GM20000 (cell line): Measurements from ENCODE around the gene DGAT2L6.

Source experiments
- DNase-seq: peaks from one replicate; pipeline ENCODE4 v3.0.0; 2012; ENCODE audit warnings: low spot score
- TF ChIP-seq, protein P1 (sequence below): IDR thresholded peaks from 2 replicates; pipeline ENCODE4 v1.5.1; 2012; ENCODE audit warnings: mild to moderate bottlenecking, control low read depth; ENCODE audit errors: extremely low read depth, missing control alignments

The DGAT2L6 gene

DNA sequence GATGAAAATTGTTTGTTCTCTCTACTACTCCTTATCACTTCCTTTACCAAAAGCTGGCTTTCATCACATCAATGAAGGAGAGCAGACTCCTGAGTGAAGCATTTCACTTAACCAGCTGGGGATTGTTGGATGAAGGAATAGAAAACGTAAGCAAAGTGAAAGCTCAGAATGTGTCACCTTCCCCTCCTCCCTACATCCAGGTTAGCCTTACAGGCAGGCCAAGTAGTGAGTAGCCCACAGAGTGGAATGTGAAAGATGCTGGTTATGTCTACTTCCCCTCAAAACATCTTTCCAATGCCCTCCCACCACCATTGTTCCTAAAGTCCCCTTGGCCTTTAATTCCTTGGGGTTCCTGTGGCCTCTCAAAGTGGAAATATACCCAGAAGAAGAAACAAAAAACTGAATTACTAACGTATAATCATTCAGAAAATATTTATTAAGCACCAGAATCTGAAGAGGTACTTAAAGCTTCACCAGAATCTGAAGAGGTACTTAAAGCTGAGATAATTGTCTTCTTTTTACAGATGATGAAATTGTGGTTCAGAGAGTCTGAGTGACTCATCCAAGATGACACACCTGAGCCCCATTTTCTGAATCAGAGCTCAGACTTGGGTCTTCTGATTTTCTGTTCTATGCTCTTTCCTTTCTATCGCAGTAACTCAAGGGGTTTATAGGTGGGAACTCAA is 76.2 kb downstream of the DGAT2L6 start:
- TF ChIP-seq, protein P1, sequence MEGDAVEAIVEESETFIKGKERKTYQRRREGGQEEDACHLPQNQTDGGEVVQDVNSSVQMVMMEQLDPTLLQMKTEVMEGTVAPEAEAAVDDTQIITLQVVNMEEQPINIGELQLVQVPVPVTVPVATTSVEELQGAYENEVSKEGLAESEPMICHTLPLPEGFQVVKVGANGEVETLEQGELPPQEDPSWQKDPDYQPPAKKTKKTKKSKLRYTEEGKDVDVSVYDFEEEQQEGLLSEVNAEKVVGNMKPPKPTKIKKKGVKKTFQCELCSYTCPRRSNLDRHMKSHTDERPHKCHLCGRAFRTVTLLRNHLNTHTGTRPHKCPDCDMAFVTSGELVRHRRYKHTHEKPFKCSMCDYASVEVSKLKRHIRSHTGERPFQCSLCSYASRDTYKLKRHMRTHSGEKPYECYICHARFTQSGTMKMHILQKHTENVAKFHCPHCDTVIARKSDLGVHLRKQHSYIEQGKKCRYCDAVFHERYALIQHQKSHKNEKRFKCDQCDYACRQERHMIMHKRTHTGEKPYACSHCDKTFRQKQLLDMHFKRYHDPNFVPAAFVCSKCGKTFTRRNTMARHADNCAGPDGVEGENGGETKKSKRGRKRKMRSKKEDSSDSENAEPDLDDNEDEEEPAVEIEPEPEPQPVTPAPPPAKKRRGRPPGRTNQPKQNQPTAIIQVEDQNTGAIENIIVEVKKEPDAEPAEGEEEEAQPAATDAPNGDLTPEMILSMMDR: no peak
- no peak for DNase-seq

DNA sequence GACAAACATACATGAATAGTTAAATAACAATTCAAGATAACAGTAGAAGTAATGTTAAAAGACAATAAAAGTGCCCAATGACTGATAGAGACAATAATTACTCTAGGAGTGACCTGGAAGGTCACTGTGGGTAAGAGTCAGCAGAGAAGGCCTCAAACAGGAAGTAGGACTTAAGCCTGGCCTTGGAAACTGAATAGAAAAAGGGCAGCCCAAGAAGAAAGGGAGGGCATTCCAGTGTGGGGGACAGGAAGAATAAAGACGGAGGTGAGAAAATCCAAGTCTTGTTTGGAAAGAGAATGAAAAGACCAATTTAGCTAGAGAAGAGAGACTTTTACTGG is 76.7 kb downstream of the DGAT2L6 start:
- no peak for DNase-seq

DNA sequence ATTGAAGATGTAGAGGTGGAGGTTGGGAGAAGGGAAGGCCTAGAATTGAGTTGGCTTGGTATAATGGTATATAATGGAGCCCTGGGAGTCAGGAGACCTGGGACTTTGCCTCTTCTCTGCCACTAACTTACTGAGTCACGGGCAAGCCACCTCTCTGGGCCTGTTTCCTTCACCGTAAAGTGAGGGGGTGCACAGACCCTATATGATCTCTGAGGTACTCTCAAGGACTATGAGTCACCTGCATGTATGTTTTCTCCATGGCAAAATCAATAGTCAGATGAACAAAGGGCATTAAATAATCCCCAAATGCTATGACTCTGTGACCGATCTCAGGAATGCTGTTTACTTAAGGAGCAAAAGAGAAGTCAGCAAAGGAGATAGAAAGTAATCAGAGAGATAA is 77.6 kb downstream of the DGAT2L6 start:
- DNase-seq: no peak
- TF ChIP-seq, protein P1: no peak

More for the DNA sequence above, 76.7 kb downstream of the DGAT2L6 start:
- TF ChIP-seq, protein P1: no peak
